Thoracic aorta (tissue), 2 donors: Measurements from ENCODE around the gene ACTN1. TPM values are rescaled to one million over a fixed set of nuclear protein-coding genes. Genes with fewer than 3 reads are reported as not detected.
"Not testable (repeated sequence)": the region's sequence is repeated elsewhere in the genome, so short reads cannot be mapped to it uniquely, and the experiment has no call there.

Experiments used
- ATAC-seq: fragments of 150-250 bp; one replicate; pipeline ENCODE4 v1.8.0; 2017; ENCODE audit warnings: low read depth; ENCODE audit not compliant: insufficient number of reproducible peaks, low FRiP score
- DNase-seq: peaks from one replicate; pipeline ENCODE4 v3.0.0-alpha.2; 2020; ENCODE audit warnings: low spot score
- H3K27ac ChIP-seq, 2 donors: fragments of 200-600 bp; sonication (generic); 1 replicate in 1 of 2; 2 replicates in 1 of 2; pipeline ENCODE4 v1.5.1; 2016; ENCODE audit warnings: mild to moderate bottlenecking in 2 of 2, moderate library complexity in 2 of 2
- H3K27me3 ChIP-seq: fragments of 200-600 bp; sonication (generic); replicated peaks from 2 replicates; pipeline ENCODE4 v1.6.0; 2016; ENCODE audit warnings: mild to moderate bottlenecking; ENCODE audit not compliant: insufficient read depth
- H3K36me3 ChIP-seq: fragments of 200-600 bp; sonication (generic); one replicate; pipeline ENCODE4 v1.5.1; 2016
- H3K4me1 ChIP-seq, 2 donors: fragments of 200-600 bp; sonication (generic); 1 replicate in 1 of 2; 2 replicates in 1 of 2; pipeline versions ENCODE4 v1.5.1 to v1.6.0; 2016; ENCODE audit warnings: low read depth in 2 of 2, mild to moderate bottlenecking in 1 of 2; ENCODE audit not compliant: control insufficient read depth in 1 of 2
- H3K4me3 ChIP-seq: fragments of 200-600 bp; sonication (generic); 2 replicates; pipeline ENCODE4 v1.5.1; 2016; ENCODE audit warnings: mild to moderate bottlenecking
- H3K9me3 ChIP-seq: fragments of 200-600 bp; sonication (generic); 2 replicates; pipeline ENCODE4 v1.5.1; 2016
- total RNA-seq, 2 donors: library from RNA; depleted of rRNA; stranded (reverse); fragments of >200 nt; gene quantifications; one replicate each; pipeline versions ENCODE4 v1.1.0 to v1.2.3, GENCODE V29; 2016
- TF ChIP-seq, protein P1 (sequence below): fragments of 200-600 bp; sonication (generic); IDR thresholded peaks from one replicate; pipeline ENCODE4 v1.5.1; 2019; ENCODE audit warnings: antibody characterized with exemption

The ACTN1 gene
- total RNA-seq, 2 donors from 2014 or later: 1,201 to 1,291 TPM

DNA sequence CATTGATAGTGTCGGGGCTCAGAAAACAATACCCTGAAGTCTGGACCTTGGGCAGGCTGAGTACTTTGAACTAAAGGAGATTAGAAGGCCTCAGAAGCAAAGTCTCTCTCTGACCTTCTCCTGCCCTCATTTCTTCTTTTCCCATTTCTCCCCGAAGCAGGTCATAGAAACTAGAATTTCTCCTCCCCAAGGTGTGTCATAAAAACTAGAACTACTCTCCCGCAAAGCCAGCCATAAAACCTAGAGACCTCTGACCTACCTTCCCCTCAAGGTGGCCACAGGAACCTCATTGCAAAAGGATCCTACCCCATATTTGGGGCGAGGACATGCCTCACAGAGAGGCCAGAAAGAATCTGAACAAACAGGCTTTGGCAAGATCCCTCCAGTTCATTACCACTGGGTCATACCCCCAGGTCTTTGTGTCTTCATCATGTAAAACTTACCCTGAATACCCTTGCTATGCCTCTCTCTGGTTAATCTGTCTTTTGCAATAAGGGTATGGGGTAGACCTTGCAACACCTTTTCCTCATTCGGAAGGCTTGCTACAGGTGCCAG lies 121.5 kb downstream of the ACTN1 start:
- ATAC-seq: no peak
- no peaks in the 10 kb centered on the region for H3K27me3 ChIP-seq
- H3K4me3 ChIP-seq: no peak overlapping the region
- DNase-seq: no peak
- no peaks in the 10 kb centered on the region for H3K4me1 ChIP-seq
- H3K36me3 ChIP-seq: no peaks in the 10 kb centered on the region
- TF ChIP-seq, protein P1, sequence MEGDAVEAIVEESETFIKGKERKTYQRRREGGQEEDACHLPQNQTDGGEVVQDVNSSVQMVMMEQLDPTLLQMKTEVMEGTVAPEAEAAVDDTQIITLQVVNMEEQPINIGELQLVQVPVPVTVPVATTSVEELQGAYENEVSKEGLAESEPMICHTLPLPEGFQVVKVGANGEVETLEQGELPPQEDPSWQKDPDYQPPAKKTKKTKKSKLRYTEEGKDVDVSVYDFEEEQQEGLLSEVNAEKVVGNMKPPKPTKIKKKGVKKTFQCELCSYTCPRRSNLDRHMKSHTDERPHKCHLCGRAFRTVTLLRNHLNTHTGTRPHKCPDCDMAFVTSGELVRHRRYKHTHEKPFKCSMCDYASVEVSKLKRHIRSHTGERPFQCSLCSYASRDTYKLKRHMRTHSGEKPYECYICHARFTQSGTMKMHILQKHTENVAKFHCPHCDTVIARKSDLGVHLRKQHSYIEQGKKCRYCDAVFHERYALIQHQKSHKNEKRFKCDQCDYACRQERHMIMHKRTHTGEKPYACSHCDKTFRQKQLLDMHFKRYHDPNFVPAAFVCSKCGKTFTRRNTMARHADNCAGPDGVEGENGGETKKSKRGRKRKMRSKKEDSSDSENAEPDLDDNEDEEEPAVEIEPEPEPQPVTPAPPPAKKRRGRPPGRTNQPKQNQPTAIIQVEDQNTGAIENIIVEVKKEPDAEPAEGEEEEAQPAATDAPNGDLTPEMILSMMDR: no peak
- no peaks in the 10 kb centered on the region for H3K9me3 ChIP-seq
- H3K27ac ChIP-seq: no peak overlapping the region

DNA sequence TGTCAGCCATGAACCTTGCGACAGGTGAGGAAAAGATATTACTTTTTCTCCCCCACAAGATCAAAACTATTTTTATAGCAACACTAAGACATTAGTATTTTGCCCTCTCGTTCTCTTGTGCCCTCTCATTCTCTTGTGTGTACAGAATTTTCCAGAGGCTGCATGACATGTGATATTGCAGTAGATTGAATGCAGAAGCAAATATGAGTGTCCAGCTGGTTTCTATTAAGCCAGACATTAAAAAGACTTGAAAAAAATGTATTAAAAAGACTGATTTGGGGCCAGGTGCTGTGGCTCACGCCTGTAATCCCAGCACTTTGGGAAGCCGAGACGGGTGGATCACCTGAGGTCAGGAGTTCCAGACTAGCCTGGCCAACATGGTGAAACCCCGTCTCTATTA lies 122.5 kb downstream of the ACTN1 start:
- no peaks in the 10 kb centered on the region for H3K27me3 ChIP-seq
- H3K4me3 ChIP-seq: no peak overlapping the region
- no peaks in the 10 kb centered on the region for H3K9me3 ChIP-seq
- H3K36me3 ChIP-seq: no peaks in the 10 kb centered on the region
- TF ChIP-seq, protein P1: no peak
- ATAC-seq (no peak), DNase-seq (no peak)
- H3K4me1 ChIP-seq: no peaks in the 10 kb centered on the region
- no peak overlapping the region for H3K27ac ChIP-seq

DNA sequence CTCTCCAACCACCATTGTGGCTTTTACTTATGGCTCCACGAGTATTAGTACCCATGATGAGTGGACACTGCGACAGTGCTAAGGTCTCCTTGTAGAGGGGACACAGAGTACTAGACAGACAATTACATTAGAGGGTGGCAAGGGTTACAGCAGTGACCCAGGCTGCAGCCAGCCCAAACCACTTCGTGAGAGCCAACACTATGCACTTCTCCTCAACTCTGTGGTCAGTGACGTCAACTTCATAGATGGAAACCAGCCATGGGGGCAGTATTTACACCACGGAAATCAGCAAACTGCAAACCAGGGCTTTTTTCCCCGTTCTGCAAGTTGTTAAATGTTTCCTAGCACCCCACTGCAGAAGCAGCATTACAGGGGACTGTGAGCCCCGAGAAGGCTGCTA lies 124.7 kb downstream of the ACTN1 start:
- ATAC-seq: no peak
- H3K4me3 ChIP-seq: no peak overlapping the region
- no peaks in the 10 kb centered on the region for H3K9me3 ChIP-seq
- TF ChIP-seq, protein P1: no peak
- DNase-seq: no peak
- H3K4me1 ChIP-seq: no peaks in the 10 kb centered on the region
- H3K36me3 ChIP-seq: no peaks in the 10 kb centered on the region
- no peak overlapping the region for H3K27ac ChIP-seq
- H3K27me3 ChIP-seq: no peaks in the 10 kb centered on the region

DNA sequence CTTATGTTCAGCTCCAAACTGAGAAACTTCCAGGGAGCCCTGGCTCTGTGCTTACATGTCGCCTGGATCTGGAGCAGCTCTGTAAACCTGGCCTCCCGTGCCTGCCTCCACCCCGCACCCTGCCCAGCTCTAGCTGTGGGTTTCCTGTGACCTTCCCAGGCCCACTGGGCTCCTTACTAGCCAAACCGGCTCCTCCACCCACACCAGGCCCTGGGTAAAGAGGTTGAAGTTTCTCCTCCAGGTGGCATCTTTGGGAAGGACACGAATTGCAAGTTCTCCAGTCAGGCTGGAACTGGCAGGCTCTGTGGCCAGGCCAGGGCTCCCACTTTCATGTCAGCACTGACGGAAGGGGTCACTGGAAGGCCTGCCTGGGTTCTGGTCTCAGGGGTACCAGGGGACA lies 125.4 kb downstream of the ACTN1 start:
- Histone ChIP-seq H3K4me3 (no peak overlapping the region), H3K9me3 (no peaks in the 10 kb centered on the region), H3K4me1 (no peaks in the 10 kb centered on the region), H3K27me3 (no peaks in the 10 kb centered on the region), H3K27ac (no peak overlapping the region), H3K36me3 (no peaks in the 10 kb centered on the region)
- DNase-seq (no peak), ATAC-seq (no peak)
- TF ChIP-seq, protein P1: no peak

DNA sequence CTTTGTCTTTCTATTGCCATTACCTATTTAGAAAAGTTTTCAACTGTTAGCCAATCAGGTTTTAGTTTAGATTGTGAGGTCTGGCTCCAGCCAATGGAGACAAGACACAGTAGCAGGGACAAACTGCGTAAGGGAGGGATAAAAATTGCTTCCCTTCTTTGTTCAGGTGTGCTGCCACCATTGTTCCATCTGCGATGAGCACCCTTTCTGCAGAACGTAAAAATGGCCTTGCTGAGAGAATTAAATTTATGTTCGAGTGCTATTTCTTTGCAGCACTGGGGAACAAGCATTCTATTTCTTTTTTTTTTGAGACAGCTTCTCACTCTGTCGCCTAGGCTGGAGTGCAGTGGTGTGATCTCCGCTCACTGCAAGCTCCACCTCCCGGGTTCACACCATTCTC lies 126.6 kb downstream of the ACTN1 start:
- not testable (repeated sequence) for H3K4me1 ChIP-seq, H3K27me3 ChIP-seq, H3K36me3 ChIP-seq, H3K27ac ChIP-seq, H3K4me3 ChIP-seq, H3K9me3 ChIP-seq, DNase-seq, ATAC-seq

DNA sequence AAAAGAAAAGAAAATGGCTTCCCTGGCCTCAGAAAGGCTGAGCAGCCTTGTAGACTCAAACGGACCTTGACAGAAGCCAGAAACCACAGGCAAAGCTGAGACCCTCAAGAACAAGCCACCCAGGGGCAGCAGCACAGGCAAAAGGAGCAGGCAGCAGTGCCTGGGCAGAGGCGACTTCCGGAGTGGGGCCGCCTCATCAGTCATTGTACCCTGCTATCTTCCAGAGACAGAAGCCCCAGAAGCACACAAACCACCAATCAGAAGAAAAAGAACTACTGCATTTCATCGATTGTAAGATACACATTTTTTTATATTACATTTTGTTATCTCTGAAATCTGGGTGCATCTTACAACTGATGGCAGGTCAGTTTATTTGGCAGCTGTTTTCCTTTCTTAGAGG lies 128.0 kb downstream of the ACTN1 start:
- DNase-seq: no peak
- TF ChIP-seq, protein P1: no peak
- Histone ChIP-seq H3K27me3 (no peaks in the 10 kb centered on the region), H3K4me3 (no peak overlapping the region), H3K9me3 (no peaks in the 10 kb centered on the region), H3K4me1 (no peaks in the 10 kb centered on the region), H3K27ac (no peak overlapping the region), H3K36me3 (no peaks in the 10 kb centered on the region)
- ATAC-seq: no peak
